CD4-positive, alpha-beta T cell (primary cell): ENCODE results near the gene C9orf43. TPM values are rescaled to one million over a fixed set of nuclear protein-coding genes. Genes with fewer than 3 reads are reported as not detected.

Experiments used
- ATAC-seq: fragments of 200-7000 bp; cut with Tn5 transposase; one replicate; pipeline ENCODE4 v1.10.0; 2022; ENCODE audit warnings: mild to moderate bottlenecking; ENCODE audit not compliant: poor library complexity
- CTCF ChIA-PET: fragments of 350-600 bp; sonication (Branson Sonifier 250); formaldehyde crosslinking; loops from one replicate; lab custom pipeline; 2021; ENCODE audit warnings: antibody characterized with exemption, inconsistent platforms; lab: Charles Lee
- POLR2A ChIA-PET: fragments of 350-600 bp; sonication (Branson Sonifier 250); formaldehyde crosslinking; loops from one replicate; lab custom pipeline; 2021; ENCODE audit warnings: antibody characterized with exemption, inconsistent platforms; lab: Charles Lee
- DNase-seq, 14 experiments: peaks; one replicate each; pipeline ENCODE4 v3.0.0-alpha.2; 2013 to 2020; ENCODE audit warnings: mixed read lengths in 2 of 14
- H3K27ac ChIP-seq, 2 donors: one replicate each; pipeline versions ENCODE4 v1.5.1 to v1.7.0; 2013; ENCODE audit warnings: low read length in 2 of 2, low read depth in 1 of 2, mild to moderate bottlenecking in 1 of 2
- H3K27me3 ChIP-seq, 2 experiments: 1 replicate in 1 of 2; 2 replicates in 1 of 2; pipeline versions ENCODE4 v1.6.1 to v1.7.0; 2013; ENCODE audit warnings: low read length in 2 of 2, control low read depth in 1 of 2, mild to moderate bottlenecking in 1 of 2, moderate library complexity in 1 of 2; ENCODE audit not compliant: insufficient read depth in 2 of 2, control insufficient read depth in 1 of 2
- H3K36me3 ChIP-seq: one replicate; pipeline ENCODE4 v1.6.1; 2013; ENCODE audit warnings: low read length, control low read depth; ENCODE audit not compliant: insufficient read depth
- H3K4me1 ChIP-seq: one replicate; pipeline ENCODE4 v1.6.1; 2013; ENCODE audit warnings: low read length, control low read depth; ENCODE audit not compliant: insufficient read depth
- H3K4me3 ChIP-seq: one replicate; pipeline ENCODE4 v1.5.1; 2013; ENCODE audit warnings: mild to moderate bottlenecking, low read length, moderate library complexity
- H3K9me3 ChIP-seq, 2 experiments: 1 replicate in 1 of 2; 2 replicates in 1 of 2; pipeline versions ENCODE4 v1.6.1 to v1.7.0; 2013; ENCODE audit warnings: low read length in 2 of 2, mild to moderate bottlenecking in 2 of 2, control low read depth in 1 of 2, moderate library complexity in 1 of 2; ENCODE audit not compliant: control insufficient read depth in 1 of 2, insufficient read depth in 1 of 2
- H3K27ac Mint-ChIP-seq: one replicate; pipeline ENCODE4 v1.8.0; 2020; ENCODE audit warnings: mixed read lengths
- H3K27me3 Mint-ChIP-seq: one replicate; pipeline ENCODE4 v1.8.0; 2021; ENCODE audit warnings: mixed read lengths
- H3K36me3 Mint-ChIP-seq: one replicate; pipeline ENCODE4 v1.8.0; 2021; ENCODE audit warnings: low read depth, mixed read lengths
- H3K4me1 Mint-ChIP-seq: one replicate; pipeline ENCODE4 v1.8.0; 2021; ENCODE audit warnings: low read depth, mixed read lengths
- H3K4me3 Mint-ChIP-seq: one replicate; pipeline ENCODE4 v1.8.0; 2020; ENCODE audit warnings: mild to moderate bottlenecking, mixed read lengths
- H3K9me3 Mint-ChIP-seq: one replicate; pipeline ENCODE4 v1.8.0; 2020; ENCODE audit warnings: mixed read lengths
- intact Hi-C, 2 experiments: fragments of 100-400 bp; cut with DNase I in 1 of 2; cut with micrococcal nuclease in 1 of 2; formaldehyde crosslinking; loops; one replicate each; pipeline versions ENCODE4 v1.15.1 to v1.9.0; 2023 to 2025; cut with DNase I, micrococcal nuclease
- total RNA-seq, 174 experiments: library from RNA in 2 of 174; stranded (reverse) in 2 of 174; gene quantifications; one replicate each; pipeline ENCODE4 v1.2.3 and lab custom pipeline; 2021 to 2026
- TF ChIP-seq, protein P1 (sequence below): fragments of 200-600 bp; IDR thresholded peaks from one replicate; pipeline ENCODE4 v1.8.0; 2022; ENCODE audit warnings: antibody characterized with exemption, mild to moderate bottlenecking

C9orf43 gene
- total RNA-seq, 2 experiments from 2014 or later: 0.60 to 0.95 TPM

DNA sequence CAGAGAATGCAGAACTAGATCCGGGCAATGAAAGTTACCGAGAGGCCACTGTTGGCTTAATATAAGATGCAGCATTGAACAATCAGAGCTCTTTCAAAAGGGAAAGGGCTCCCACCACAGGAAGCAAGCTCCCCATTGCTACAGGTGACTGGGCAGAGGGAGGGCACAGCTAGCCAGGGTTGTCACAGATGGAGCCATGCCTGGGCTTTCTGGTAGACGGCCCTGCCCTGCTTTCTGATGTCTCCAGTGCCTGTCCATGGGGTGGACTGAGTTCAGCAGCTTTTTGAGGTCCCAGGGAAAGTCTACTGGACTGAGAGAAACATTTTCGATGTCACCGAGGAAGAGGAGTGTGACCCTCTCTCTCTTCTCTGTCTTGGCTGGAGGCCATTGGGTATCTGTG, 67.1 kb downstream of the C9orf43 start:
- no peaks in the 10 kb centered on the region for H3K27me3 Mint-ChIP-seq
- TF ChIP-seq, protein P1, sequence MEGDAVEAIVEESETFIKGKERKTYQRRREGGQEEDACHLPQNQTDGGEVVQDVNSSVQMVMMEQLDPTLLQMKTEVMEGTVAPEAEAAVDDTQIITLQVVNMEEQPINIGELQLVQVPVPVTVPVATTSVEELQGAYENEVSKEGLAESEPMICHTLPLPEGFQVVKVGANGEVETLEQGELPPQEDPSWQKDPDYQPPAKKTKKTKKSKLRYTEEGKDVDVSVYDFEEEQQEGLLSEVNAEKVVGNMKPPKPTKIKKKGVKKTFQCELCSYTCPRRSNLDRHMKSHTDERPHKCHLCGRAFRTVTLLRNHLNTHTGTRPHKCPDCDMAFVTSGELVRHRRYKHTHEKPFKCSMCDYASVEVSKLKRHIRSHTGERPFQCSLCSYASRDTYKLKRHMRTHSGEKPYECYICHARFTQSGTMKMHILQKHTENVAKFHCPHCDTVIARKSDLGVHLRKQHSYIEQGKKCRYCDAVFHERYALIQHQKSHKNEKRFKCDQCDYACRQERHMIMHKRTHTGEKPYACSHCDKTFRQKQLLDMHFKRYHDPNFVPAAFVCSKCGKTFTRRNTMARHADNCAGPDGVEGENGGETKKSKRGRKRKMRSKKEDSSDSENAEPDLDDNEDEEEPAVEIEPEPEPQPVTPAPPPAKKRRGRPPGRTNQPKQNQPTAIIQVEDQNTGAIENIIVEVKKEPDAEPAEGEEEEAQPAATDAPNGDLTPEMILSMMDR: no peak
- ChIA-PET POLR2A (no interaction called here), CTCF (no interaction called here)
- intact Hi-C loops: no loop called here
- no peaks in the 10 kb centered on the region for H3K36me3 Mint-ChIP-seq
- H3K4me1 Mint-ChIP-seq: peaks cover 14% of the 10 kb centered on the region
- Histone ChIP-seq H3K27me3 (no peaks in the 10 kb centered on the region), H3K4me3 (no peak overlapping the region), H3K36me3 (no peaks in the 10 kb centered on the region), H3K27ac (no peak overlapping the region), H3K9me3 (no peaks in the 10 kb centered on the region), H3K4me1 (peaks cover 9% of the 10 kb centered on the region)
- ATAC-seq (no peak), DNase-seq (no peak)
- no peak overlapping the region for H3K27ac Mint-ChIP-seq
- H3K9me3 Mint-ChIP-seq: no peaks in the 10 kb centered on the region
- H3K4me3 Mint-ChIP-seq: no peak overlapping the region

DNA sequence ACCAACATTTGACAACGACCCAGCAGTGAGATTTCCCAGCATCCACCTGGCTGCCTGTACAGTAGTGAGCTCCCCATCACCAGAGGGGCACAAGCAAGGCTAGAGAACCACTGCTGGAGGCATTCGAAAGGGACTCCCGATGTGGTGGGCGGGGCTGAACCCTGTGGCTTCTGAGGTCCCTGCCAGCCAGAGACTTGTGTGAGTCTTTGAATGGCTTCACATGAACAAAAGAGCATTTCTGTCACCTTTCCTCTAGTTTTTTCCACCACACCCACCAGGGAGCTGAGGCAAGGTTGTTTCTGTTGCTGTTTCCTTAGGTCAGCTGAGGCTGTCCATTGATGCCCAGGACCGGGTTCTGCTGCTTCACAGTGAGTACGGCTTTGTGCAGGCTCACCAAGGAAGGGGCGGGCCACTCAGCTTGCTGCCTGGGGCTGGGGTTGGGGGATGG, 68.7 kb downstream of the C9orf43 start:
- no peaks in the 10 kb centered on the region for H3K27me3 ChIP-seq
- Mint-ChIP-seq H3K36me3 (no peaks in the 10 kb centered on the region), H3K9me3 (no peaks in the 10 kb centered on the region), H3K4me1 (peaks cover 14% of the 10 kb centered on the region), H3K27ac (no peak overlapping the region), H3K4me3 (no peak overlapping the region), H3K27me3 (no peaks in the 10 kb centered on the region)
- no peak for ATAC-seq
- H3K4me3 ChIP-seq: no peak overlapping the region
- CTCF ChIA-PET: no interaction called here
- peaks cover 9% of the 10 kb centered on the region for H3K4me1 ChIP-seq
- H3K27ac ChIP-seq: no peak overlapping the region
- H3K36me3 ChIP-seq: no peaks in the 10 kb centered on the region
- DNase-seq: peak in 7 of 14 experiments; percentile 5 to 44 (median 30)
- POLR2A ChIA-PET: no interaction called here
- no peaks in the 10 kb centered on the region for H3K9me3 ChIP-seq
- intact Hi-C loops: no loop called here
- TF ChIP-seq, protein P1: no peak

Other genes starting within 250 kb of the C9orf43 start
- gene FKBP15, start 189.5 kb upstream of the C9orf43 start, total RNA-seq: 10 to 100 TPM; 11.9 to 14.2 TPM
- gene SLC31A1, start 189.2 kb upstream of the C9orf43 start, total RNA-seq: 10 to 100 TPM; 12.1 to 12.3 TPM
- 10 to 100 TPM; 15.8 to 18.0 TPM for gene CDC26, start 135.2 kb upstream of the C9orf43 start, total RNA-seq
- gene PRPF4, start 135.1 kb upstream of the C9orf43 start, total RNA-seq: 10 to 100 TPM; 23.4 to 25.5 TPM
- under 1 TPM in 1 of 2 experiments, not detected in 1; 0.44 TPM for gene RNF183, start 107.4 kb upstream of the C9orf43 start, total RNA-seq
- gene WDR31, start 70.5 kb upstream of the C9orf43 start, total RNA-seq: under 1 TPM; 0.14 to 0.22 TPM
- gene BSPRY, start 61.2 kb upstream of the C9orf43 start, total RNA-seq: not detected
- gene HDHD3, start 33.8 kb upstream of the C9orf43 start, total RNA-seq: 10 to 100 TPM; 12.8 to 13.2 TPM
- gene ALAD, start 9.5 kb upstream of the C9orf43 start, total RNA-seq: 10 to 100 TPM; 14.5 to 15.0 TPM
- gene POLE3, start 72 bp upstream of the C9orf43 start, total RNA-seq: 10 to 100 TPM; 63.6 to 64.9 TPM
- 1 to 10 TPM; 6.1 to 7.5 TPM for gene RGS3, start 53.0 kb downstream of the C9orf43 start, total RNA-seq